GM12875 (cell line): ENCODE results near the gene CSNK1G1.

Experiments used
- H3K4me3 ChIP-seq: one replicate; pipeline ENCODE4 v1.5.1; 2011; ENCODE audit warnings: low read depth, low read length, control low read depth
- CTCF ChIP-seq: IDR thresholded peaks from 2 replicates; pipeline ENCODE4 v1.5.1; 2011; ENCODE audit warnings: low read depth, mild to moderate bottlenecking, control low read depth, inconsistent platforms, low read length, moderate library complexity, borderline replicate concordance; ENCODE audit not compliant: insufficient read depth

The CSNK1G1 gene

GRCh38 chr15:64117759-64118487 is 238.1 kb downstream of the CSNK1G1 start:
- no peak overlapping the region for H3K4me3 ChIP-seq
- no peak for TF ChIP-seq CTCF
